ENCODE measurements around the gene COASY. TPM values are rescaled to one million over a fixed set of nuclear protein-coding genes. Genes with fewer than 3 reads are reported as not detected.

Gene COASY
- total and polyA plus RNA-seq, 2 of the 4 experiments (the other 2 are of a cell fraction), result 10.6 to 44.0 TPM

DNA sequence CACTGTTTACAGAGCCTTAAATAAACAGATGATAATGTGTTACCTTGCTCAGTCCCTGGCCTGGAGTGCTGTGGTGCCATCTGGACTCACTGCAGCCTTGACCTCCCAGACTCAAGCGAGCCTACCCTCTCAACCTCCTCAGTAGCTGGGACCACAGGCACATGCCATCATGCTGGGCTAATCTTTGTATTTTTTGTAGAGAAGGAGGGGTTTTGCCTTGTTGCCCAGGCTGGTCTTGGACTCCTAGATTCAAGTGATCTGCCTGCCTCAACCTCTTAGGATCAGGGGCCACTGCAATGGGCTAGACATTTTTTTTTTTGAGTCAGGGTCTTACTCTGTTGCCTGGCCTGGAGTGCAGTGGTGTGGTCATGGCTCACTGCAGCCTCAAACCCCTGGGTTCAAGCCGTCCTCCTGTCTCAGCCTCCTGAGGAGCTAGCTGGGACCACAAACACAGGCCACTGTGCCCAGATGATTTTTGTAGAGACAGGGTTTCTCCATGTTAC lies 30.9 kb upstream of the COASY start:
- Histone ChIP-seq H3K23ac (ENCODE audit: low read depth, low read length) (peak overlapping the region; percentile 44; the same call in 1 of the 2 replicates), H2BK20ac (ENCODE audit: low read depth, low read length) (no peak overlapping the region), H4K91ac (ENCODE audit: insufficient read depth, low read depth, low read length) (peak overlapping the region; percentile 8; the same call in 1 of the 2 replicates), H2AK9ac (replicated peaks; ENCODE audit: low read depth, low read length, poor library complexity) (no peak overlapping the region), H4K8ac (ENCODE audit: low read depth in 2 of 2, low read length in 2 of 2) (peak overlapping the region in 1 of 2 experiments; percentile 84; a peak in 1 of 4 replicates), H4K5ac (ENCODE audit: low read depth, low read length) (0 out of 2 replicates have a peak overlapping the region, but pooled peaks have one; percentile 13), H3K79me1 (ENCODE audit: low read depth in 1 of 2, low read length in 2 of 2) (peaks cover 3 to 19% of the 10 kb centered on the region in 2 experiments; a peak in 2 of 4 replicates), H3K36me3 (ENCODE audit: control insufficient read depth, insufficient read depth, low read length) (no peaks in the 10 kb centered on the region), H3K9me1 (ENCODE audit: insufficient read depth, low read length) (peaks cover 20% of the 10 kb centered on the region), H3K9me3 (ENCODE audit: control insufficient read depth, insufficient read depth, low read length) (no peaks in the 10 kb centered on the region), H2BK120ac (ENCODE audit: low read depth, low read length) (peak overlapping the region; percentile 35), H3K9ac (ENCODE audit: low read depth, low read length) (no peak overlapping the region), H3K18ac (ENCODE audit: low read depth, low read length) (no peak overlapping the region), H2BK5ac (ENCODE audit: low read depth, low read length, poor library complexity, severe bottlenecking) (peak overlapping the region; percentile 17), H3K27ac (ENCODE audit: insufficient read depth, low read length) (no peak overlapping the region), H3K27me3 (ENCODE audit: control insufficient read depth, insufficient read depth, low read length) (no peaks in the 10 kb centered on the region), H3K56ac (ENCODE audit: extremely low read depth, insufficient read depth, low read length) (no peak overlapping the region), H2BK15ac (ENCODE audit: low read depth, low read length) (no peak overlapping the region), H3K4me3 (ENCODE audit: insufficient read depth, low read depth, low read length) (no peak overlapping the region), H3K14ac (replicated peaks; ENCODE audit: low read depth, low read length) (peak overlapping the region; percentile 72), H3K4me1 (ENCODE audit: control insufficient read depth, insufficient read depth, low read length) (peaks cover 26% of the 10 kb centered on the region), H3K4ac (ENCODE audit: low read depth, low read length) (peak overlapping the region; percentile 76), H4K20me1 (ENCODE audit: insufficient read depth, low read length) (no peaks in the 10 kb centered on the region), H3K4me2 (ENCODE audit: low read depth, low read length) (no peak overlapping the region), H2AFZ (replicated peaks; ENCODE audit: low read length, poor library complexity) (no peak overlapping the region), H2AK5ac (ENCODE audit: low read depth, low read length) (peak overlapping the region; percentile 10; the same call in 1 of the 2 replicates)
- dilution Hi-C loops (cut with HindIII; ENCODE audit: low sequenced_read_pairs, unreplicated experiment), result no loop called here
- POLR2A ChIA-PET (ENCODE audit: unreplicated experiment), result no interaction called here
- no peak for TF ChIP-seq SMC3 (IDR thresholded peaks at IDR 0.05; ENCODE audit: low read depth, low read length)
- in situ Hi-C loops (cut with MboI; ENCODE audit: low sequenced_read_pairs), result no loop called here
- 100% methylated on average over 1 of the region's 2 CpGs; no CpG with 5 or more reads in 1 of the 2 experiments for WGBS, 2 experiments (ENCODE audit: extremely low coverage in 2 of 2, insufficient read length in 1 of 2)
- no TSS peak for BruUV-seq (replicated peaks)
- no peak for ATAC-seq (ENCODE audit: low read depth)
- no peak for DNase-seq
- intact Hi-C loops (cut with micrococcal nuclease), result no loop called here
- CTCF ChIA-PET, result interaction anchor here (0.8 to 1.2 kb wide), 2 partner anchors 10 to 209 kb away, joined by 3 to 4 read pairs; no protein-coding TSS in a partner anchor

Measured in IMR-90 (cell line).